ENCODE measurements around the gene LRRFIP1.

Gene LRRFIP1

DNA sequence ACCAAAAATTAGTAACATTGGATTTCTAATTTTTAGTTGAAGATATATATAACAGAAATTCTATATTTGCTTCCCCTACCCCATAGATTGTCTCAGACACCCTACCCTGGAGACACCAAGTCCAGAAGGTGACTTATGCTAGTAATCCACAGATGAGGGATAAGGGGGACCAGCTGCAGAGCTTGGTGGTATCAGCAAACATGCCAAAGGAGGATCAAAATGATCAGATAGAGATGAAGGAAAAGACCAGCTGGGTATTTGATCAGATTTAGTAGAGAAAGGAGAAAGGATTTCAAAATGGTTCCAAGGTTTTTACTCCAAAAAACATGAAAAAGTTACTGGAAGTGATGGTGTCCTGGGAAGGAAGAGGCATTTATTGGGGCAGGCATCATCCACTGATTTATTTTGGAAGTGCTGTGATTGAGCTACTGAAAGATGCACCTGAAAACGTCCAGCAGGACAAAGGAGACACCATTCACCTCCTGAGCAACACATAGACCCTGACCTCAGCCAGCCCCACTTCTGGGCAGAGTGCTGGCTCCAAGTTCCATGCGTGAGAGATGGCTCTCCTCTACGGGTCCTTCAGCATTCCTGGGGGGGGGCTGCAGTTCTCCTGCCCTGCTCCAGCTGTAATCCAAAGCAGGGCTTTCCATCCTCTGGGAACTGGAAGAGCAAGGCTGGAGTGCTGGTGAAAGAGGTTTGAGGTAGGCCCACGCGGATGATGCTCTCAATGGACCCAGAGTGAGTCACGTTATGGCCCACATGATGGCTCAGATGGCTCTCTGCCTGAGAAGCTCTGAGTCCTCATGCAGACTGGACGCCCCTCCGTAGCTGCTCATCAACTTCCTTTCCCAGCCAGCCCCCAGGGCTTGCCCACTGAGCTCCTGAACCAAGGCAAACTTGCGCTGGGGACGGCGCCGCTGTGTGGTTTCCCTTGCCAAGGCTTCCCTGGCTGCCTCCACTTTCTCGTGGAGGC lies 3.7 kb upstream of the LRRFIP1 start:
- no peak for DNase-seq

DNA sequence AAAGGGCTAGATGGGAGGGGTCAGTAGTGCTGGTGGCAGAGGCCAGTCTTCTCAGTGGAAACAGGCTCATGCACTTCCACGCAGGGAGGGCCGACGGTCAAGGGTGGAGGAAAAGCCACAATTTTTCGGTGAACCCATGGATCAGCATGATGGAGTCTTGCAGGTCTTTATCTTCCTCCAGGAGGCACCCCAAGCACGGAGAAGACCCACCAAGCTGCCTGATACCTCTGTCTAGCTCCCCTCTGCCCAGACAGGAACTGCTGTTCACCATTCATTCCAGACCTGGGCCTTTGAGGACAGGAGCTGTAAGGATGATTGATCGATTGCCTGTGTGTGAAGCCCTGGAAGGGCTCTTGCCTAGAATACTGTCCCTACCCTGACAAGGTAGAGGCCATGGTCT lies 2.8 kb upstream of the LRRFIP1 start:
- no peak for DNase-seq

DNA sequence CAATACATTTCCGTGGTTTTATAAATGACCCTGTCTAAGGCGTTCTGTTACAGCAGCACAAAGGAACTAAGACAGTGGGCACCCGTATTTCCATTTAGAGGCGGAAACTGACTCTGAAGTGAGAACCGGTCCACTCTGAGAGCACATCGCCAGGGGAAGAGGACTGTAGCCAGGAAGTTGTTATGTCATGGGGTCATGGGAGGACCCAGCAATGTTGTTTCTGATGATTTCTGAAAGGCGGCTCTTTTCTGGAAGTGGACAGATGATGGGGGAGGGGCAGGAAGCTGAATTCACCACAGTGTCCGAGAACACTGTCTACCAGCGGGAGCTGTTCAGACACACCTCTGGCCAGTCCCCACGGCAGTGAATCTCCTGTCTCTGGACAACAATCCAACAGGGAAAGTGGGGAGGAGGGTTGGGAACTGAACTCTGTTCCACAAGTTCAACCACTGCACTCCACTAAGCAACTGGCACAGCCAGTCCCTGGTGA lies 2.1 kb upstream of the LRRFIP1 start:
- no peak for DNase-seq

- no peak for DNase-seq
Measured at GRCh38 chr2:237625777-237626176, 1.6 kb upstream of the LRRFIP1 start.

- DNase-seq: no peak
Measured at GRCh38 chr2:237626813-237627440, 460 bp upstream of the LRRFIP1 start.

DNA sequence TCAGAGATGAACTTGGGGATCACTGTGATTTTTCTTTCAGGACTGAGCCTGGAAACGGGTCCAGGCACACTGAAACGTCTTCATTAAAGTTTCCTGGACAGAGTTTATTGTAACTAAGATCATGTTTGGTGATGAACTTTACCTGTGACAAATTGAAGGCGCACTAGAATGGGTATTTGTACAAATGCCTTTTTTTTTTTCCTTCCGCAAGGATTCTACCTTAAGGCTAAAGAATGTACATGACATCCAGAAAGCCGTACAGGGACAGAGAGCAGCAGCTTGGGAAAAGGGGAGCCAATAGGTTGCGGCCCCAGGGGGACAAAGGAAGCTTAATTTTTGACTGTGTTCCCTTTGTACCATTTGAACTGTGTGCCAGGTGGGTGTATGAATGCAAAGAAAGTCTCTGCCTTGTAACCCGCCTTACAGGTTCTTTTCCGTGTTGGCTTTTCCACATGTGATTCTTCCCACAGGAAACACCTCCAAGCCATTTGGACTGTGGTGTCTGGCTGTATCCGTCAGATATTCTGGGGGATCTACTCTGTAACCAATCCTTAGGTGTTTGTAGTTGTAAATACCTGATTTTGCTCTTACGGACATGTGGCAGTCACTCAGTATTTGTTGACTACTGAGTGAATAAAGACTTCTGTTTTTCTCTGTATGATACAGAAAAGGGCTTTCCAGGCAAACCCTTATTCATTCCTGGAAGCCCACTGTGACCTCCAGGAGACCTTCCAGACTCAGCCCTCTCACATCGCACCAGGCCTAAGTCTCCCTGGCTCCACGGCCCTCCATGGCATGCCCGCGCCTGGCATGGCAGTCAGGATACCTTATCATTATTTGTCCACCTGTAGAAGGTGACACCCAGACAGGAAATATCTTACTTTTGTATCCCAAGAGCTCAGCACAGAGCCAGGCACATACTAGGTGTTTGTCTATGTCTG lies 1.1 kb downstream of the LRRFIP1 start:
- no peak for DNase-seq

DNA sequence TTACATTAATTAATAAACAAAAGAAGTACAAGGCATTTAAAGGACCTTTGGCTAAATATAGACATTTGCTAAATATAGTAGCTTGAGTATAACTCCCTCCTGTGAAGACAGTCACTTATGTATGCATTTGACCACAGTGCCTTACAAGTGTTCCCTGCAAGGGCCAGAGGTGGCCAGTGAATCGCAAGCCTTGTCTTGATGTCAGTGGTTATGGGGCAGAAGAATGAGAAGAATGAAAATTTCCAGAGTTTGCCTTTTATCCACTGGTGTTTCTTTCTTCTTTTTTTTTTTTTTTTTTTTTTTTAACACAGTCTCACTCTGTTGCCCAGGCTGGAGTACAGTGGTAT lies 1.8 kb downstream of the LRRFIP1 start:
- no peak for DNase-seq

DNA sequence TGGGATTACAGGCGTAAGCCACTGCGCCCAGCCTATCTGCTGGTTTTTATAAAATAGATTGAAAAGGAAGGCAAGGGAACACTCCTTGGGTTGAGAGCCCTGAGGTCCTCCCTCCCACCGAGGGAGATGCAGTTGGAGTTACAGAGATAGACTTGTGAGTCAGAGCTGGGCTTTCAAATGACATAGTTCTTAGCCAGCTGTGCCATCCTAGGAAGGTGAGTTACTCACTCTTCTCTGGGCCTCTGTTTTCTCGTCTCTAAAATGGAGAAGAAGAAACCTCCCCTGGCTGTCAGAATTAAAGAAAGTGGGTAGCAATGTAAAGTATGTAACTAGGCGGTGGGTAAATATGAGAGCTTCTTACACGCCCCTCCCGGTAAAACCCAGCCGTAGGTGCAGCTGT lies 2.4 kb downstream of the LRRFIP1 start:
- no peak for DNase-seq

- no peak for DNase-seq
Measured at GRCh38 chr2:237630216-237631000, 3.0 kb downstream of the LRRFIP1 start.

DNA sequence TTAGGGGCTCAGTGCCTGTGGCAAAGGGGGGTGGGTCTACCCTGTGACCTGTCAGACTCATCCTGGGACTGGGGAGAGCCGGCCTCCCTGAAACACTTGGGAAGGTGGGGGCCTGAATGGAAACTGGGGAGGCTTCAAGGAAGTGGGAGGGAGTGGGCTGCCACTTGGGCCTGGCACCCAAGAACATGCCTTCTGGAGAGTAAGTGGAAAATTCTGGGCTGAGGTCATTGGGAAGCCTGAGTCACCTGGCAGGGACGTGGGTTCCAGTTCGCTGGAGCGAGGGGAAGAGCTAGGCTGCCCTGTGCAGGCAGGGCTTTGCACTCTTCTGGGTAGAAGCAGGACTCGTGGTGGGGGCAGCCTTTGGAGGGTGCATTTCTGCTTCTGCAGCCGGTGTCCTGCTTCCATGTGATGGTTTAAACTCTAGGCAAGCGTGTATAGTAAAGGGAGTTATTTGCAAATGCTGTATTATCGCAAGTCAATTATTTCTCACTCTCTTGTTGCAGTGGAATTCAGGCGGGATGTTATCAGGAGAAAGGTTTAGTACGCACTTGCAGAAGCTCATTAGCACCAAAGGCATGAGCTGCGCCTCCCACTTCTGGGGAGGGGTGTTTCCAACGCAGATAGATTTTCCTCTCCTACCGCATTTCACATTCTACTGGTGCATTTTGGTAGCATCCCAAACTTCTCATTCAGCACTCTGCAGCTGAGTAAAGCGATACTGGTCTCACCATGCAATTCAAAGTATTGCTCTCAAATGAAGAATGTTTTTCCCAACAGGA lies 3.8 kb downstream of the LRRFIP1 start:
- no peak for DNase-seq

GRCh38 chr2:237631801-237632585 lies 4.6 kb downstream of the LRRFIP1 start:
- no peak for DNase-seq

DNA sequence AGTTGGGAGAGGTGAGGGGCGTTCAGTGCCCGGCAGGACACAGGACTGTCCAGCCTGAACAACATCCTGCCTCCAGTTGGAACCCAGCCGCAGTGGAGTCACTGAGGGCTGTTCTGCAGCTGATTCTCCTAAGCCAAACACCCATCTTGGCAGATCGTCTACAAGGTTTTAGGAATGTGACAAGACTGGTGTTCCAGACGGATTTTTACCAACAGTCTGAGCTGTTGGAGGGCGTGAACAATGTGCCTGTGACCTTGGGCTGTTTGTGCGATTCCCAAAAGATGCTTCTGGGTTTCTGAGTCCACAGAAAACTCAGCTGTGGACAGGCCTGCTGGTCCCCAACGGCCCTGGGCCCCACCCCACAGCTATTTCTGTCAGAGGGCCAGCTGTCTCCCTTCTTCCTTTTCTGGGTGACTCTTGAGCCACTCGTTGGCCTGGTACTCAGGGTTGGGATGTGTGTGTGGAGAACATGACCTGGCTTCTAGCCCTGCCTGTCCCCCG lies 5.7 kb downstream of the LRRFIP1 start:
- no peak for DNase-seq

DNA sequence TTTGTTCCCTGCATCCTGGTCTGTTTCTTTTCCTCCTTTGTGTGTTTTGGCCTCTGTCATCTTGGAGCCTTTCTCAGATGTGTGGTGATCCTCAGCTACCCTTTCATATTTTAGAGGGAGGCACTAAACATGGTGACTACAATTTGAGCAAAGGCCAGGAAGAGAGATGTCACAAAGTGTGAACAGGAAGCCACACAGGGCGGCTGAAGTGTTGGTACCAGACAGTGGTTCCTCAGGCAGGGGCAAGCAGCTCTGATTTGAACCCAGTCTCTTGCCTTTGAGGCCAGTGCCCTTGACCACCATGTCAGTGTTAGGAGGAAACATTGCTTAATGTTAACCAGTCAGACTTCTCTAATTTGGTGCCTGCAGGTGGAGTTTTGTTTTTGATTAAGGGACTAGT lies 9.2 kb downstream of the LRRFIP1 start:
- no peak for DNase-seq

DNA sequence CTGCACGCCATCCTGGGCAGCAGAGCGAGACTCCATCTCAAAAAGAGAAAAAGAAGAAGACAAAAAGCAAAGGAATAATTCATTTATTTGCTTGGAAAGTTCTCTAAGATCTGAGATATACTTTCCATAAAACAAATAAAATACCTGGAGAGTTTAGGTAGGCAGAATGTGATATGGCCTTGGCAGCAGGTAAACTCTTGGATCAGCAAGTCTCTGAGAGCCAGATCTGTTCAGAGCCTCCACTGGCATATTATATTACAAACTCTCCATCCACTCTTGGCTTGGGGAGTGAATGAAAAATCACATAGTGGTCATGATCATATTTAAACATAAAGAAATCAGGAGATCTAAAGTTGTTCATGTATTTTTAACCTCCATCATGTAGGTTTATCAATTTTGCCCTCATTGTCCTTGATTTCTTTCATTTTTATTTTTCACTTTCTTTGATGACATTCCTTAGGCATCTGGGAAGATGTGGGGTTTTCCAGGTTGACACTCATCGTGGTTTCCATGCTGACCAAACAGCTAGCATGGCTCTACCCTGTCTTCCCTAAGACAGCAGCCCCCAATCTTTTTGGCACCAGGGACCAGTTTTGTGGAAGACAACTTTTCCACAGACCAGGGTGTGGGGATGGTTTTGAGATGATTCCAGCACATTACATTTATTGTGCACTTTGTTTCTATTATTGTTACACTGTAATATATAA lies 10.2 kb downstream of the LRRFIP1 start:
- no peak for DNase-seq

DNA sequence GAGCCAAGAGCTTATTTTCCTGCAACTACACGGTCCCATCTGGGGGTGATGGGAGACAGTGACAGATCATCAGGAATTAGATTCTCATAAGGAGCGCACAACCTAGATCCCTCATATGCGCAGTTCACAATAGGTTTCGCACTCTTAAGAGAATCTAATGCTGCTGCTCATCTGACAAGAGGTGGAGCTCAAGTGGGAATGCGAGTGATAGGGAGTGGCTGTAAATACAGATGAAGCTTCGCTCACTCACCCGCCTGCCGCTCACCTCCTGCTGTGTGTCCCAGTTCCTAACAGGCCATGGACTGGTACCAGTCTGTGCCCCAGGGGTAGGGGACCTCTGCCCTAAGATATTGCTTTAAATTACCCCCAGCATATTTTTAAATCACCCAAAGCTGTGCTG lies 10.8 kb downstream of the LRRFIP1 start:
- DNase-seq: no peak

- DNase-seq: no peak
Measured at GRCh38 chr2:237639052-237639835, 11.9 kb downstream of the LRRFIP1 start.

- DNase-seq: no peak
Measured at GRCh38 chr2:237639836-237640220, 12.4 kb downstream of the LRRFIP1 start.

DNA sequence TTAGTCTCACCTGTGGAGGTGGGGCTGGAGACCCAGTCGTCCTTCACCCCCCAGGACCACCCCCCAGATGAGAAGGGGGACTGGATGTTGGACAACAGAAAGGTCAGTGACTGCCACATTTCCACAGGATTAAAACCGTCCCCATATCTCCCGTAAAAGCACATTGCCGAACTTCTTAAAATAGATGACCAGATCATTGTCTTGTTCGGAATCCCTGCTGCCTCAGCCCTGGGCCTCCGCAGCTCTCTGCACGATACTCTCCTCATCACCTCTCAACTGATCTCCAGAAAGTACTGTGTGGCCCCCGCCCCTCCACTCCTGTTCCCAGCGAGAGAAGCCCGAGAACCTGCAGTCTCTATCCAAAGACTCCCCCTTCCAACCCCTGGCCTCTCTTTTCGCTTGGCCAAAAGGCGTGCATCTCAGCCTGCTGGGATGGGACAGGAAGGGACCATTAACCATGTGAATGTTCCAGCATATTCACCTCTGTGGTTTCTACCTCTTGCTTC lies 13.2 kb downstream of the LRRFIP1 start:
- no peak for DNase-seq

Measured in activated CD4-positive, alpha-beta T cell treated with anti-CD3 and anti-CD28 coated beads, Interleukin-2, amount 50 U/mL, for 16 hours (primary cell).